ENCODE data around the gene FPR3. TPM values are rescaled to one million over a fixed set of nuclear protein-coding genes. Genes with fewer than 3 reads are reported as not detected.
A peak's percentile ranks its signal among the peaks of the same experiment; 100 is the strongest.

The FPR3 gene
- total and polyA plus RNA-seq, 11 donors = 0.38 to 35.5 (median 2.9) TPM

DNA sequence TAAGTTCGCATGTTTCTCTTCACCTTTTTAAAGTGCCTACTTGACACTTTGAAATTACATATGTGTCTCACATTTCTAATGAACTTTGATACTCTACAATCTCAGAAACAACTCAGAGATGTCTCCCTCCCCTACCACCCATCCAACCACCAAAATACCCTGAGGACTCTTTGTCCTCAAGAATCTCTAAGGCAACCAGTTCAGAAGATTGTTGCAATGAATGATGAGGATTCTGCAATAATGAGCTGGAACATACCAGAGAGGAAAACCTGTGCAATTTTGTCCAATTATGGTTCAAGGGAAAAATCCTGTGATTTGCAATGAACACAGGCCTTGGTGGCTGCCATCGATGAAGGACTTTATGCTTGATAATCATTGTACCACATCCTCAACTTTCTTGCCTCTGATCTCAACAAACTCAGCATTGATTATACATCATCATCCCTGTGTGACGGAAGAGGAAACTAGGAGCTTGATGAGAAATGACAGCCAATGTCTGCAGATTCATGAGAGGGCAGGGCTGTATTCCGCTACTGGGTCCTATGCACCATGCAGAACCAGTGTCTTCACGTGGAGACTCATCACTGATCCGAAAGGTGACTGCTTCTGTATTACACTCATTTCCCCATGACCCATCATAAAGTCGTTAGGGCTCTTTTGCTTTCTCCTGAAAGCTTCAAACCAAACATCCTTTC, 44.4 kb upstream of the FPR3 start:
- peak overlapping the region in 5 of 12 donors; percentile 19 to 54 (median 32) for H3K4me3 ChIP-seq
- ATAC-seq = no peak
- no peaks in the 10 kb centered on the region for H3K27me3 ChIP-seq
- intact Hi-C loops (cut with DNase I) = no loop called here
- DNase-seq = no peak
- peak overlapping the region in 2 of 12 donors; percentile 48 to 92 for H3K27ac ChIP-seq
- no peaks in the 10 kb centered on the region for H3K9me3 ChIP-seq
- peaks cover 0 to 11% (median 0%) of the 10 kb centered on the region in 9 donors for H3K36me3 ChIP-seq
- TF ChIP-seq, protein P1, sequence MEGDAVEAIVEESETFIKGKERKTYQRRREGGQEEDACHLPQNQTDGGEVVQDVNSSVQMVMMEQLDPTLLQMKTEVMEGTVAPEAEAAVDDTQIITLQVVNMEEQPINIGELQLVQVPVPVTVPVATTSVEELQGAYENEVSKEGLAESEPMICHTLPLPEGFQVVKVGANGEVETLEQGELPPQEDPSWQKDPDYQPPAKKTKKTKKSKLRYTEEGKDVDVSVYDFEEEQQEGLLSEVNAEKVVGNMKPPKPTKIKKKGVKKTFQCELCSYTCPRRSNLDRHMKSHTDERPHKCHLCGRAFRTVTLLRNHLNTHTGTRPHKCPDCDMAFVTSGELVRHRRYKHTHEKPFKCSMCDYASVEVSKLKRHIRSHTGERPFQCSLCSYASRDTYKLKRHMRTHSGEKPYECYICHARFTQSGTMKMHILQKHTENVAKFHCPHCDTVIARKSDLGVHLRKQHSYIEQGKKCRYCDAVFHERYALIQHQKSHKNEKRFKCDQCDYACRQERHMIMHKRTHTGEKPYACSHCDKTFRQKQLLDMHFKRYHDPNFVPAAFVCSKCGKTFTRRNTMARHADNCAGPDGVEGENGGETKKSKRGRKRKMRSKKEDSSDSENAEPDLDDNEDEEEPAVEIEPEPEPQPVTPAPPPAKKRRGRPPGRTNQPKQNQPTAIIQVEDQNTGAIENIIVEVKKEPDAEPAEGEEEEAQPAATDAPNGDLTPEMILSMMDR (IDR thresholded peaks at IDR 0.05) = no peak
- TF ChIP-seq POLR2A (IDR thresholded peaks at IDR 0.05) = no peak
- peaks cover 0 to 48% (median 0%) of the 10 kb centered on the region in 12 donors for H3K4me1 ChIP-seq
- 78 to 82% (median 80%) methylated on average over 7 of the region's 7 CpGs for WGBS, 4 donors

DNA sequence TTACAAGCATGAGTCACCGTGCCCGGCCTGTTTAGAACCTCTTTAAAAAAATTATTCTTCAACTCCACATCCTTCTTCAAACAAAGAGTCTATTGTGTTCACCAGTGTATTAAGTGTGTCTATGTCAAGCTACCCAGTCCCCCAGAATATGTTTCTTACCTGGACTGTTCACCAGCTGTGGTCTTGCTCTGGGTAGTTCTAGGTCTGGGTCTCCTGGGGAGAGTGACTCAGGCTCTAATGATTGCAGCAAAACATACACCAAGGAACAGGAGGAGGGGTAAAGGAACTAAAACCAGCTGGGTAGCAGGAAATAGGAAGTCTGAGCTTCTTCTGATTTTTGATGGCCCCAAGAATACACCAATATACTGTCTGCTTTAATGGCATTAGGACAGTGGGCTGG, 43.3 kb upstream of the FPR3 start, which contains the start of gene FPR1:
Gene FPR1 (minus strand): TSS at position 224 of the 400 bp plus-strand sequence. CDS start 4,884 bp downstream, outside the sequence.
- H3K9me3 ChIP-seq = no peaks in the 10 kb centered on the region
- WGBS, 4 donors = 64 to 80% (median 74%) methylated on average over 2 of the region's 2 CpGs
- peak within 1 kb of the TSS in 6 of 12 donors; percentile 19 to 54 (median 31) for H3K4me3 ChIP-seq
- DNase-seq (peak in 1 of 5 donors; percentile 18), ATAC-seq (peak in 3 of 4 donors; percentile 78 to 86 (median 81))
- H3K36me3 ChIP-seq = peaks cover 0 to 2% (median 0%) of the 10 kb centered on the region in 9 donors
- intact Hi-C loops (cut with DNase I) = no loop called here
- TF ChIP-seq POLR2A (IDR thresholded peaks at IDR 0.05) = no peak
- TF ChIP-seq, protein P1 (IDR thresholded peaks at IDR 0.05) = no peak
- peaks cover 0 to 3% (median 0%) of the 10 kb centered on the region in 9 donors for H3K27me3 ChIP-seq
- peaks cover 0 to 48% (median 0%) of the 10 kb centered on the region in 12 donors for H3K4me1 ChIP-seq
- H3K27ac ChIP-seq = peak within 1 kb of the TSS in 4 of 12 donors; percentile 24 to 92 (median 38)

DNA sequence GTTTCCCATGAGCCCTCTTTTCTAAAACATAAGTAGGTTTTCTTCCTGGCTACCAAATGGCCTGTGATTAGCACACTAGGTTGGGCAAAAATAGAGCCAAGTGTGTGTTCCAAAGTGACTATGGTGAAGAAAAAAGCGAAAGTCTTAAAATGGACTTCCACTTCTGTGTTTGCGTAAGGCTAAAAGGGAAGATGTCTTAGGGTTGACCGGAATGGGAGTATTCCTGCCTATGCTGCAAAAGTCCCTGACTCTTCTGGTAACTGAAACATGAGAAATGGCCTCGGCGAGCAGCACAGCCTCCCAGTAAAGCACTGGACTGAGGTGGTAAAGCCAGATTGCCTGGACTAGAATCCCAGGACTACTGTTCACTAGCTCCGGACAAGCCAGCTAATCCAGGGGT, 40.8 kb upstream of the FPR3 start:
- H3K27ac ChIP-seq = peak overlapping the region in 5 of 12 donors; percentile 34 to 92 (median 48)
- peaks cover 0 to 35% (median 0%) of the 10 kb centered on the region in 12 donors for H3K4me1 ChIP-seq
- H3K4me3 ChIP-seq = no peak overlapping the region
- intact Hi-C loops (cut with DNase I) = no loop called here
- peak in 3 of 4 donors; percentile 38 to 78 (median 78) for ATAC-seq
- H3K36me3 ChIP-seq = no peaks in the 10 kb centered on the region
- peaks cover 0 to 3% (median 0%) of the 10 kb centered on the region in 9 donors for H3K27me3 ChIP-seq
- no peak for DNase-seq
- no peak for TF ChIP-seq POLR2A (IDR thresholded peaks at IDR 0.05)
- TF ChIP-seq, protein P1 (IDR thresholded peaks at IDR 0.05) = no peak
- H3K9me3 ChIP-seq = no peaks in the 10 kb centered on the region
- 75 to 92% (median 85%) methylated on average over 6 of the region's 6 CpGs for WGBS, 4 donors

DNA sequence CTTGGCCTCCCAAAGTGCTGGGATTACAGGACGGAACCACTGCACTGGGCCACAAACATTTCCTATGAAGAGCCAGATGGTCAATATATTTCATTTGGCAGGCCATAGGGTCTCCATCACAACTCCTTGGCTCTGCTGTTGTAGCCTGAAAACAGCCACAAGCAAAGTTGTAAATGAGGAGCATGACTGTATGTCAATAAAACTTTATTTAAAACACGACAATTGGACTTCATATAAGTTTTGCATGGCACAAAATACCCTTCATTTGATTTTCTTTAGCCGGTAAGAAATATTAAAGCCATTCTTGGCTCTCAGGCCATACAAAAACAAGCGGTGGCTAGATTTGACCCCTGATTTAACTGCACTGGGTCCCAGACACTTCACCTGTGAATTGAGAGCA, 40.2 kb upstream of the FPR3 start:
- H3K4me1 ChIP-seq = peaks cover 0 to 31% (median 0%) of the 10 kb centered on the region in 12 donors
- peaks cover 0 to 3% (median 0%) of the 10 kb centered on the region in 9 donors for H3K27me3 ChIP-seq
- WGBS, 4 donors = 76 to 77% (median 77%) methylated on average over 4 of the region's 4 CpGs
- TF ChIP-seq POLR2A (IDR thresholded peaks at IDR 0.05) = no peak
- TF ChIP-seq, protein P1 (IDR thresholded peaks at IDR 0.05) = no peak
- ATAC-seq = no peak
- H3K9me3 ChIP-seq = no peaks in the 10 kb centered on the region
- H3K27ac ChIP-seq = peak overlapping the region in 3 of 12 donors; percentile 48 to 92 (median 52)
- no peak for DNase-seq
- intact Hi-C loops (cut with DNase I) = no loop called here
- H3K4me3 ChIP-seq = no peak overlapping the region
- no peaks in the 10 kb centered on the region for H3K36me3 ChIP-seq
